DND-41 (cell line): ENCODE results near the gene SLC34A3.

Experiments used
- CTCF ChIP-seq: IDR thresholded peaks from 2 replicates; pipeline ENCODE4 v1.5.1; 2012; ENCODE audit warnings: borderline replicate concordance, low read length, moderate library complexity, mild to moderate bottlenecking; ENCODE audit not compliant: poor library complexity, severe bottlenecking; ENCODE audit errors: extremely low read depth
- EZH2 ChIP-seq: IDR thresholded peaks from 3 replicates; pipeline ENCODE4 v1.6.1; 2012; ENCODE audit warnings: borderline replicate concordance, low read depth, mild to moderate bottlenecking, moderate library complexity, low read length, inconsistent platforms; ENCODE audit not compliant: severe bottlenecking

- no peak for TF ChIP-seq CTCF
- TF ChIP-seq EZH2, result no peak
These were observed 38.6 kb downstream of the SLC34A3 start for GRCh38 chr9:137269231-137269772.
